SIG-M5 treated with dmso at 0.1 percent for 504 hours (cell line): Measurements from ENCODE around the gene CTBP1.

Experiments
- DNase-seq: peaks from one replicate; lab custom pipeline; 2025; ENCODE audit not compliant: unreplicated experiment; lab: John Stamatoyannopoulos, UW

Gene CTBP1

GRCh38 chr4:1225272-1226143 lies 23.4 kb downstream of the CTBP1 start:
- no peak for DNase-seq

- DNase-seq: no peak
Measured at GRCh38 chr4:1223841-1224809, 24.8 kb downstream of the CTBP1 start.

- no peak for DNase-seq
Measured at GRCh38 chr4:1222938-1223690, 25.8 kb downstream of the CTBP1 start.

- no peak for DNase-seq
Measured at GRCh38 chr4:1222036-1222789, 26.7 kb downstream of the CTBP1 start.

GRCh38 chr4:1221155-1221870 lies 27.6 kb downstream of the CTBP1 start:
- DNase-seq: no peak

- DNase-seq: no peak
Measured at GRCh38 chr4:1220566-1220965, 28.4 kb downstream of the CTBP1 start.

GRCh38 chr4:1219566-1219950 lies 29.4 kb downstream of the CTBP1 start:
- no peak for DNase-seq

GRCh38 chr4:1218634-1219565 lies 30.0 kb downstream of the CTBP1 start:
- peak; percentile 86 for DNase-seq

GRCh38 chr4:1217366-1217765 lies 31.6 kb downstream of the CTBP1 start:
- DNase-seq: no peak

- peak; percentile 23 for DNase-seq
Measured at GRCh38 chr4:1216869-1217294, 32.0 kb downstream of the CTBP1 start.

GRCh38 chr4:1216076-1216614 lies 32.8 kb downstream of the CTBP1 start:
- DNase-seq: no peak

- DNase-seq: no peak
Measured at GRCh38 chr4:1215141-1216075, 33.5 kb downstream of the CTBP1 start.

- no peak for DNase-seq
Measured at GRCh38 chr4:1214101-1215095, 34.5 kb downstream of the CTBP1 start.

- no peak for DNase-seq
Measured at GRCh38 chr4:1213336-1213995, 35.5 kb downstream of the CTBP1 start.

- no peak for DNase-seq
Measured at GRCh38 chr4:1212546-1213335, 36.2 kb downstream of the CTBP1 start.
